Ovary (tissue), 9 donors: ENCODE data around the gene INPP5D. TPM values are rescaled to one million over a fixed set of nuclear protein-coding genes. Genes with fewer than 3 reads are reported as not detected.
"Not testable (repeated sequence)": the region's sequence is repeated elsewhere in the genome, so short reads cannot be mapped to it uniquely, and the experiment has no call there.

ENCODE experiments used
- DNase-seq, 5 donors: peaks; one replicate each; pipeline ENCODE4 v3.0.0-alpha.2; 2019 to 2020
- H3K27ac ChIP-seq, 2 donors: fragments of 200-600 bp; one replicate each; pipeline versions ENCODE4 v1.5.1 to v1.8.0; 2019 to 2022
- H3K27me3 ChIP-seq: fragments of 200-600 bp; one replicate; pipeline ENCODE4 v1.8.0; 2022
- H3K36me3 ChIP-seq: fragments of 200-600 bp; sonication (generic); one replicate; pipeline ENCODE4 v1.5.1; 2019
- H3K4me1 ChIP-seq: one replicate; pipeline ENCODE4 v1.8.1; 2013; ENCODE audit warnings: mild to moderate bottlenecking, moderate library complexity; ENCODE audit not compliant: insufficient read depth
- H3K4me3 ChIP-seq: fragments of 200-600 bp; sonication (generic); one replicate; pipeline ENCODE4 v1.5.1; 2017
- H3K9me3 ChIP-seq, 2 donors: fragments of 200-600 bp in 1 of 2; sonication (generic) in 1 of 2; one replicate each; pipeline versions ENCODE4 v1.5.1 to v1.8.1; 2013 to 2019; ENCODE audit warnings: mild to moderate bottlenecking in 1 of 2, moderate library complexity in 1 of 2
- EP300 ChIP-seq: sonication (generic); formaldehyde crosslinking; IDR thresholded peaks from one replicate; pipeline ENCODE4 v1.6.1; 2017; ENCODE audit warnings: antibody characterized with exemption
- POLR2A ChIP-seq: fragments of 450-650 bp; IDR thresholded peaks from one replicate; pipeline ENCODE4 v1.6.1; 2017; ENCODE audit warnings: antibody characterized with exemption, mild to moderate bottlenecking, moderate library complexity
- WGBS, 3 donors: extraction: QIAGEN DNeasy Blood & Tissue Kit in 1 of 3; methylation state at CpG; one replicate each; pipeline versions ENCODE4 v1.1.5 to v1.1.7; 2013 to 2017; 5-methylcytosine and 5-hydroxymethylcytosine counted together
- intact Hi-C, 4 donors: fragments of 100-400 bp; cut with DNase I; formaldehyde crosslinking; loops; one replicate each; pipeline versions ENCODE4 v1.11.0 to v1.15.1; 2022 to 2023
- polyA plus RNA-seq, 2 donors: library from polyadenylated mRNA; stranded (reverse); fragments of 200-250 nt in 1 of 2; fragments of 350-450 nt in 1 of 2; fragmentation: Illumina TruSeq in 1 of 2; extraction: RNeasy Lipid Tissue Mini Kit (QIAGEN cat#74804) in 1 of 2; gene quantifications; one replicate each; pipeline ENCODE4 v1.2.3, GENCODE V29; 2013 to 2014
- total RNA-seq, 7 donors: library from RNA; depleted of rRNA in 2 of 7; stranded (reverse); fragments of >200 nt in 2 of 7; fragmentation: NEBNext Ultra II Directional in 3 of 7; extraction: Animal tissue kit (Norgen Biotek cat#: 25700) in 3 of 7; gene quantifications; one replicate each; pipeline versions ENCODE4 v1.1.0 to v1.2.4, GENCODE V29; 2016 to 2023
- TF ChIP-seq, protein P1 (sequence below), 3 donors: fragments of 450-650 bp in 2 of 3; fragments of 200-600 bp in 1 of 3; IDR thresholded peaks; one replicate each; pipeline versions ENCODE4 v1.5.1 to v1.8.0; 2016 to 2022; ENCODE audit warnings: antibody characterized with exemption in 3 of 3, mild to moderate bottlenecking in 1 of 3
- donor health status: DM: no; HTN: no; CAD: no; lungs with moderate emphysema.
- donor health status: DM: no; HTN: no; CAD: no.
- donor health status: Bipolar disorder and iron deficiency.
- donor health status: DM: yes; HTN: yes; CAD: no.
- donor health status: DM: no; HTN: no; CAD: no.
- donor health status: DM: yes; HTN: yes; CAD: no.

Gene INPP5D
- total and polyA plus RNA-seq, 9 donors, result 4.1 to 14.4 (median 7.7) TPM

GRCh38 chr2:233185330-233185729 is 125.2 kb downstream of the INPP5D start:
- H3K27me3 ChIP-seq, result no peaks in the 10 kb centered on the region
- H3K4me3 ChIP-seq, result no peak overlapping the region
- no peaks in the 10 kb centered on the region for H3K36me3 ChIP-seq
- no peak for DNase-seq
- H3K4me1 ChIP-seq, result no peaks in the 10 kb centered on the region
- intact Hi-C loops, result no loop called here
- H3K9me3 ChIP-seq, result no peaks in the 10 kb centered on the region
- no peak for TF ChIP-seq POLR2A
- TF ChIP-seq EP300, result no peak
- TF ChIP-seq, protein P1, sequence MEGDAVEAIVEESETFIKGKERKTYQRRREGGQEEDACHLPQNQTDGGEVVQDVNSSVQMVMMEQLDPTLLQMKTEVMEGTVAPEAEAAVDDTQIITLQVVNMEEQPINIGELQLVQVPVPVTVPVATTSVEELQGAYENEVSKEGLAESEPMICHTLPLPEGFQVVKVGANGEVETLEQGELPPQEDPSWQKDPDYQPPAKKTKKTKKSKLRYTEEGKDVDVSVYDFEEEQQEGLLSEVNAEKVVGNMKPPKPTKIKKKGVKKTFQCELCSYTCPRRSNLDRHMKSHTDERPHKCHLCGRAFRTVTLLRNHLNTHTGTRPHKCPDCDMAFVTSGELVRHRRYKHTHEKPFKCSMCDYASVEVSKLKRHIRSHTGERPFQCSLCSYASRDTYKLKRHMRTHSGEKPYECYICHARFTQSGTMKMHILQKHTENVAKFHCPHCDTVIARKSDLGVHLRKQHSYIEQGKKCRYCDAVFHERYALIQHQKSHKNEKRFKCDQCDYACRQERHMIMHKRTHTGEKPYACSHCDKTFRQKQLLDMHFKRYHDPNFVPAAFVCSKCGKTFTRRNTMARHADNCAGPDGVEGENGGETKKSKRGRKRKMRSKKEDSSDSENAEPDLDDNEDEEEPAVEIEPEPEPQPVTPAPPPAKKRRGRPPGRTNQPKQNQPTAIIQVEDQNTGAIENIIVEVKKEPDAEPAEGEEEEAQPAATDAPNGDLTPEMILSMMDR (IDR thresholded peaks at IDR 0.05), result no peak
- WGBS, 3 donors, result 73 to 78% (median 77%) methylated on average over 7 of the region's 7 CpGs
- H3K27ac ChIP-seq, result no peak overlapping the region

DNA sequence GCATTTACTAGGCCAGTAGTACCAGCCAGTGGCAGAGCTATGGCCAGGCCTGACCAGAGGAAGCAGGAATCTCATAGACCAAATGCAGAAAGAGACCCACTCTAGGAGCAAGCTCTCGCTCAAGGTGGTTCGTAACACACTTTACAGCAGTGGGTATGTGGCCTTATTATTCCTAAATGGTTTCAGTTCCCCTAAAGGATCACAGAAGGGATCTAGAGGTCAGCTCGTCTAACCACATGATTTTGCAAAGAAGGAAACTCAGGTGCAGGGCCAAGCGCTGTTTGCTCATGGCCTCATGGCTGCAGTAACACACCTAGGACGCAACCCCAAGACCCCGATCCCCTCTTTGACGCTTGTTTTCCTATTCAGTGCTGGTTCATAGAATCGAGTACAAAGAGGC is 125.8 kb downstream of the INPP5D start:
- no peak for DNase-seq
- Histone ChIP-seq H3K27me3 (no peaks in the 10 kb centered on the region), H3K4me1 (no peaks in the 10 kb centered on the region), H3K27ac (no peak overlapping the region), H3K4me3 (no peak overlapping the region), H3K9me3 (no peaks in the 10 kb centered on the region), H3K36me3 (no peaks in the 10 kb centered on the region)
- no peak for TF ChIP-seq EP300
- no peak for TF ChIP-seq POLR2A
- TF ChIP-seq, protein P1 (IDR thresholded peaks at IDR 0.05), result no peak
- intact Hi-C loops, result no loop called here
- 91 to 97% (median 93%) methylated on average over 8 of the region's 8 CpGs for WGBS, 3 donors

GRCh38 chr2:233186851-233187250 is 126.7 kb downstream of the INPP5D start:
- TF ChIP-seq POLR2A (no peak), EP300 (no peak)
- TF ChIP-seq, protein P1 (IDR thresholded peaks at IDR 0.05), result no peak
- intact Hi-C loops, result no loop called here
- Histone ChIP-seq H3K36me3 (no peaks in the 10 kb centered on the region), H3K27ac (no peak overlapping the region), H3K27me3 (no peaks in the 10 kb centered on the region), H3K9me3 (no peaks in the 10 kb centered on the region), H3K4me1 (no peaks in the 10 kb centered on the region), H3K4me3 (no peak overlapping the region)
- DNase-seq, result no peak
- WGBS, 3 donors, result 91 to 97% (median 95%) methylated on average over 5 of the region's 5 CpGs

DNA sequence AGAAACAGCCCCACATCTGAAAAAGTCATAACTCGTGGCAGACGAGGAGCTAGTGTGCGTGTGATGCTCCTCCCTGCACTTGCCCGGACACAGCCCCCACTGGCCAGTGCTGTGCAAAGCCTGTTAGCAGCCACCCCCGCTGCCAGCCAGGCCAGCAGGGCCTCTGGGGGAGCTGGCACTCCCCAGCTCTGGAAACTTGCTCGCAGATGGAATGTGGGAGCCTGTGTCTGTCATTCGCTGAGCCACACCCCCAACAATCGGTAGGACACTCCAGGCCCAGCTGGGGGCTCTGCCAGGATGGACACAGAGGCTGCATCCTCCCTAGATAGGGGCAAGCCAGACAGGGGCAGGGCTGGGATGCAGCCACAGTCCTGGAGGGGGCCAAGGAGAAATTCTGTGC is 128.9 kb downstream of the INPP5D start:
- WGBS, 3 donors, result 49 to 60% (median 59%) methylated on average over 7 to 8 of the region's 8 CpGs
- H3K27me3 ChIP-seq, result no peaks in the 10 kb centered on the region
- H3K36me3 ChIP-seq, result no peaks in the 10 kb centered on the region
- no peak for DNase-seq
- H3K4me3 ChIP-seq, result no peak overlapping the region
- H3K27ac ChIP-seq, result no peak overlapping the region
- intact Hi-C loops, result no loop called here
- H3K4me1 ChIP-seq, result no peaks in the 10 kb centered on the region
- H3K9me3 ChIP-seq, result no peaks in the 10 kb centered on the region
- no peak for TF ChIP-seq POLR2A
- no peak for TF ChIP-seq EP300
- TF ChIP-seq, protein P1 (IDR thresholded peaks at IDR 0.05), result no peak

GRCh38 chr2:233191016-233191415 is 130.9 kb downstream of the INPP5D start:
- H3K9me3 ChIP-seq, DNase-seq, intact Hi-C loops, H3K36me3 ChIP-seq, H3K27ac ChIP-seq, H3K27me3 ChIP-seq, H3K4me3 ChIP-seq, H3K4me1 ChIP-seq: not testable (repeated sequence)
- 86 to 91% (median 87%) methylated on average over 2 of the region's 2 CpGs for WGBS, 3 donors
